G401 (cell line): ENCODE data around the gene CLTCL1. TPM values are rescaled to one million over a fixed set of nuclear protein-coding genes. Genes with fewer than 3 reads are reported as not detected.
"Not testable (repeated sequence)": the region's sequence is repeated elsewhere in the genome, so short reads cannot be mapped to it uniquely, and the experiment has no call there.

Experiments
- DNase-seq: peaks from one replicate; pipeline ENCODE4 v3.0.0-alpha.2; 2015; ENCODE audit warnings: low spot score
- in situ Hi-C: cut with HindIII; loops from 2 replicates; pipeline ENCODE4 v1.10.0; 2016; ENCODE audit warnings: low sequenced_read_pairs, mixed read lengths
- total RNA-seq: library from RNA; depleted of rRNA; stranded (reverse); fragments of >200 nt; shearing (Covaris generic); gene quantifications from 2 replicates; pipeline ENCODE4 v1.2.3, GENCODE V29; 2014

CLTCL1 gene
- total RNA-seq, 1 experiment from 2014 or later = 9.4 TPM

GRCh38 chr22:19169002-19169946 lies 122.2 kb downstream of the CLTCL1 start:
- in situ Hi-C loops = no loop called here
- DNase-seq = peak; percentile 5

GRCh38 chr22:19168088-19168890 lies 123.2 kb downstream of the CLTCL1 start:
- no peak for DNase-seq
- in situ Hi-C loops = no loop called here

- DNase-seq = no peak
- in situ Hi-C loops = no loop called here
Measured at GRCh38 chr22:19167106-19167869, 124.2 kb downstream of the CLTCL1 start.

- in situ Hi-C loops = no loop called here
- no peak for DNase-seq
Measured at GRCh38 chr22:19166421-19166820, 125.1 kb downstream of the CLTCL1 start.

GRCh38 chr22:19164425-19164824 lies 127.1 kb downstream of the CLTCL1 start:
- in situ Hi-C loops = no loop called here
- DNase-seq = no peak

DNA sequence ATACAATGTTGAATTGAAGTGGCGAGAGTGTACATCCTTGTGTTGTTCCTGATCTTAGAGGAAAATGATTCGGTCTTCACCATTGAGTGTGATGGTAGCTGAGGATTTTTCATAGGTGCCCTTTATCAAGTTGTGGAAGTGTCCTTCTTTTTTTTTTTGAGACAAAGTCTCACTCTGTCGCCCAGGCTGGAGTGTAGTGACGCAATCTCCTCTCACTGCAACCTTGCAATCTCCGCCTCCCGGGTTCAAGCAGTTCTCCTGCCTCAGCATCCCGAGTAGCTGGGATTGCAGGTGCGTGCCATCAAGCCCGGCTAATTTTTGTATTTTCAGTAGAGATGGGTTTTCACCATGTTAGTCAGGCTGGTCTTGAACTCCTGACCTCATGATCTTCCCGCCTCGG lies 132.9 kb downstream of the CLTCL1 start:
- in situ Hi-C loops, DNase-seq: not testable (repeated sequence)

DNA sequence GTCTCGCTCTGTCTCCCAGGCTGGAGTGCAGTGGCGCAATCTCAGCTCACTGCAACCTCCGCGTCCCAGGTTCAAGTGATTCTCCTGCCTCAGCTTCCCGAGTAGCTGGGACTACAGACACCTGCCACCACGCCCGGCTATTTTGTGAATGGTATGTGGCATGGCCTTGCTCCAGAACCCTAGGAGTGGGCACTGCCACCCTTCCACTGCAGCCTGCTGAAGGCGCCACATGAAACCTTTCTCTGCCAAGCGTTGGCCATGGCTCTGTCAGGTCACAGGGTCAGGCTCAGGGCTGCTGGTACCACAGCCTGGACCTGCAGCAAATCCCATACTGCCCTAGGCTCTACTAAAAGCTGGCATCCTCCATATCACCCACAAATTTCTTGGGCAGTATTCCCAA lies 135.4 kb downstream of the CLTCL1 start:
- DNase-seq, in situ Hi-C loops: not testable (repeated sequence)

GRCh38 chr22:19152942-19153883 lies 138.3 kb downstream of the CLTCL1 start:
- no peak for DNase-seq
- in situ Hi-C loops = no loop called here

DNA sequence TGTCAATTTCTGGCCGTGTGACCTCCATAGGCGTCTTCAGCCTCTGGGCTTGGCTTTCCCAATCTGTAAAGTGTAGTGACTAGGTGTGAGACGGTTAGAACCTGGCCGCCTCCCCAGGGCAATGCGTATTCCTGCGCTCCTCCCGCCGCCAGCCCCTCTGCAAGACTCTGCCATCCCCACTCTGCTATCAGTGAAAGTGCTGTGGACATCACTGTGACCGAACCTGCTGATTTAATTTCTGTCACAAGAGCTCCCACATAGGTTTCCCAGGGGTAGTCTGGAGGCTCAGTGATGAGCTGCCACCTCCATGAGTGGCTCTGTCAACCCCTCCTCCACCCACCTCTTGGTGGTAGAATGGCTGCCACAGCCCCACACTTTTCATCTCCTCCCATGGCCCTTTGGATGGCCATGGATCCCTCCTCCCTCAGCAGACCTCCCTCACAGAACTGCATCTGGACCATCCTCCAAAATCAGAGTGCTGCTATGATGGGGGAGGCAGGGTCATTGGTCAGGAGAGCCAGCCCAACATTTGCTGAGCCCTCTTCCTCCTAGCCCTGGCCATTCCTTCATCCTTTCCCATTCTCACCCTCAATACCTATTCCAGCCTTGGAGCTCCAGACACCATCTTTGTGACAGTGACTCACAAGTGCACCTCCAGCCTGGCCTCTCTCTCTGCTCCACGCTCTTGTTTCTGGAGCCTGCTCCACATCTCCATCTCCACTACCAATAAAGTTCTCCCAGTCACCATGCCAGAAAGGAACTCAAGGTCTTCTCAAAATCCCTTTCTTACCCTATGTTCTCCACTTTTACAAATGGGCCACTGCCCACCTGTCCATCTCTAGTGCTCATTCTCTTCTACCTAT lies 140.0 kb downstream of the CLTCL1 start:
- in situ Hi-C loops = no loop called here

GRCh38 chr22:19150482-19151328 lies 140.8 kb downstream of the CLTCL1 start:
- in situ Hi-C loops = no loop called here
- DNase-seq = no peak

More for the DNA sequence above, 140.0 kb downstream of the CLTCL1 start:
- DNase-seq = no peak

- in situ Hi-C loops = no loop called here
- DNase-seq = no peak
Measured at GRCh38 chr22:19149991-19150390, 141.5 kb downstream of the CLTCL1 start, which contains the start of gene GSC2. Gene GSC2, minus strand, starts transcription at chr22:19150292. Its CDS starts 9 bp downstream, at chr22:19150283.

- DNase-seq = no peak
- in situ Hi-C loops = no loop called here
Measured at GRCh38 chr22:19149047-19149883, 142.3 kb downstream of the CLTCL1 start.

DNA sequence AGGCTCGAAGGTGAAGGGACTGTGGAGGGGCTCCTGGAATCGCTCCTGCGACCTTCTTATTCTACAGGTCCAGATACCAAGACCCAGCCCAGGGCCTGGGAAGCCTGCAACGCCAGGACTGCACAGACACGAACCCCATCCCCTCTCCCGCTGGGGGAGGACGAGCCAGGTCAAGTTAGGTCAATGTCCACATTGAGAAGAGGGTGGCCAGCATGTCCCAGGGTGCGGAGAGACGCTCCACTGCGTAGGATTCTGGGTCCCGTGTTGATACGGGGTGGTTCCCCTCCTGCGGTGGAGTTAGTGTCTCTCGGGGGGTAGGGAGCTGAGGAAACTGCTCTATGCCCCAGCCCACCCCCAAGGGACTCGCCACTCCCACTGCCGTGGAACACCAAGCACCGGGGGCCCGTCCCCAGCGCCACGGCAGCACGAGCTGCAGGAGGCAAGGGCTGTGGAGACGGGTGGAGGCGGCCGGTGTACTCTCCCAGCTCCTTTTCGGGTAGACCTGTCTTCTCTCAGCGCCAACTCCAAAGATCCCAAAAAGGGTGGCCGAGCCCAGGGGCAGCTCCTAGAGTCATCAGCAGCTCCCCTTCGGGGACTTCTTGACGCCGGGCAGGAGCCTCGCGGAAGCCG lies 143.0 kb downstream of the CLTCL1 start:
- in situ Hi-C loops = no loop called here
- DNase-seq = no peak

DNA sequence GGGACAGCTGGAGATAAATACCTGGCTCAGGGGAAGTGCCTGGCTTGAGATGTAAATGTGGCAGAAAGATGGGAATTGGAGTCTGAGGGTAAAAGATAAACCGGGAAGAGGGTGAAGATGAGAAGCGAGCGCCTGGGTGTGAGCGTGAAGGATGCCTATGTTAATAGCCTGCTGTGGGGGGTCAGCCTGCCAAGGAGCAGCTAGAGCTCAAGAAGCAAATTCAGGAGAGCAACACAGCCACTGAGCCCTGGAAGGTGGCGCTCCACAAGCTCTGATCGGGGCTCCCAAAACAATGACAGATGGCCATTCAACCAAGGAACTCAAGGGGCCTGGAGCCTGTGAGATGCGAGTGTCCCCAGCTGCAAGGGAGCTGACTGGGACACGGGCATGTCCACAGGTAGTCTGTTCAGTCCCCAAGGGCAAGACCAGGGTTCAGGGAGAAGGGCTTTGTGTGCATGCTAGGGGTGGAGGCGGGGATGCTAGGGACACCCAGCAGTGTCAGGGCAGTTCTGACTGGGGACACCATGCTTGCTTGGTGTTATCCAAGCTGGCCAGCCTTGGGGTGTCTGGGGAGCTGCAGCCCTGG lies 144.2 kb downstream of the CLTCL1 start:
- DNase-seq = no peak
- in situ Hi-C loops = no loop called here
